Body of pancreas (tissue), 4 donors: Measurements from ENCODE around the gene SCUBE1.

ENCODE experiments used
- POLR2A ChIP-seq, 3 donors: fragments of 450-650 bp; IDR thresholded peaks; one replicate each; pipeline ENCODE4 v1.6.1; 2016; ENCODE audit warnings: antibody characterized with exemption in 3 of 3, mild to moderate bottlenecking in 2 of 3
- TF ChIP-seq, protein P1 (sequence below), 7 experiments: fragments of 450-650 bp in 4 of 7; fragments of 200-600 bp in 3 of 7; sonication (generic) in 3 of 7; IDR thresholded peaks; one replicate each; pipeline ENCODE4 v1.5.1; 2016 to 2019; ENCODE audit warnings: antibody characterized with exemption in 7 of 7

DNA sequence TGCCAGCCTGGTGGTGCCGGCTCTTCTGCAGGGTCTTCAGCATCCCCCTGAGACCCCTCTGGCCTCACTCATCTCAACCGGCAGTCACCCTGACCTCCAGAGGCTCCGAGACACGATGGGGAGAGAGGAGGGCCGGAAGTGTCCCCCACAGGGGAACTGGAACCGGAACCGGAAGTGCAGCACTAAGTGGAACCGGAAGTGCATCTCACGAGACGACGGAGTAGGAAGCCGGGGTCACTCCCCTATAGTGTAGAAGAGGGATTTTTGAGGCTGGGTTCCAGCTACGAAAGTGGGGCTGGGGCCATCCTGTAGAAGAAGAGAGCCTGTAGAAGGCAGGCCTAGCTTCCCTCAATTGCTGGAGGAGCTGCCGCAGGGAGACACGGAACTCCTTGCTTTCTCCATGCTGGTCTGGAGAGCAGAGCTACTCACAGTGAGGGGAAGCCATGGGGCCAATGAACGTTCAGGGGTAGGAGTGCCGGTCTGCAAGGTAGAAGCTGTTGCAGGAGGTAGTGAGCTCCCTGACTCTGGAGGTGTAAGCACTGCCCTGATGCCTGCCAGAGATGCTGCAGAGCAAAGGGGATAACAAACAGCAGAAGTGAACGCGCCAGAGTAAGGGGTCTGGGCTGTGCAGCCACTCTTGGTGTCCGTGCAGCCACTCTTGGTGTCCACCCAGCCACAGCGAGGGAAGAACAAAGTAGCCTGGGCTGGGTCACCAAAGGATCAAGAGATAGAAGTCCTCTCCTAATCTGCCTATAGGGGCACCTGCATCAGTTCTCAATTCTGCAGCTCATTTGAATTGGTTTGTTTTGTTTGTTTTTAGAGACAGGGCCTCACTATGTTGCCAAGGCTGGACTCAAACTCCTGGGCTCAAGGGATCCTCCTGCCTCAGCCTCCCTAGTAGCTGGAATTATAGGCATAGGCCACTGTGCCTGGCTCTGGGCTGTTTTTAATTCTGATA lies 21.9 kb downstream of the SCUBE1 start:
- TF ChIP-seq, protein P1, sequence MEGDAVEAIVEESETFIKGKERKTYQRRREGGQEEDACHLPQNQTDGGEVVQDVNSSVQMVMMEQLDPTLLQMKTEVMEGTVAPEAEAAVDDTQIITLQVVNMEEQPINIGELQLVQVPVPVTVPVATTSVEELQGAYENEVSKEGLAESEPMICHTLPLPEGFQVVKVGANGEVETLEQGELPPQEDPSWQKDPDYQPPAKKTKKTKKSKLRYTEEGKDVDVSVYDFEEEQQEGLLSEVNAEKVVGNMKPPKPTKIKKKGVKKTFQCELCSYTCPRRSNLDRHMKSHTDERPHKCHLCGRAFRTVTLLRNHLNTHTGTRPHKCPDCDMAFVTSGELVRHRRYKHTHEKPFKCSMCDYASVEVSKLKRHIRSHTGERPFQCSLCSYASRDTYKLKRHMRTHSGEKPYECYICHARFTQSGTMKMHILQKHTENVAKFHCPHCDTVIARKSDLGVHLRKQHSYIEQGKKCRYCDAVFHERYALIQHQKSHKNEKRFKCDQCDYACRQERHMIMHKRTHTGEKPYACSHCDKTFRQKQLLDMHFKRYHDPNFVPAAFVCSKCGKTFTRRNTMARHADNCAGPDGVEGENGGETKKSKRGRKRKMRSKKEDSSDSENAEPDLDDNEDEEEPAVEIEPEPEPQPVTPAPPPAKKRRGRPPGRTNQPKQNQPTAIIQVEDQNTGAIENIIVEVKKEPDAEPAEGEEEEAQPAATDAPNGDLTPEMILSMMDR (IDR thresholded peaks at IDR 0.05) = no peak
- TF ChIP-seq POLR2A (IDR thresholded peaks at IDR 0.05) = no peak
